CMK (cell line): ENCODE measurements around the gene BEST4.
"Not testable (repeated sequence)": the region's sequence is repeated elsewhere in the genome, so short reads cannot be mapped to it uniquely, and the experiment has no call there.

Experiments used
- DNase-seq: peaks from one replicate; pipeline ENCODE4 v3.0.0-alpha.2; 2010; ENCODE audit warnings: low read depth

Gene BEST4

GRCh38 chr1:44802306-44803061, 14.5 kb upstream of the BEST4 start:
- DNase-seq, result peak; percentile 69

- DNase-seq, result no peak
Measured at GRCh38 chr1:44801491-44802305, 13.7 kb upstream of the BEST4 start.

- peak; percentile 97 for DNase-seq
Measured at GRCh38 chr1:44799770-44800584, 12.0 kb upstream of the BEST4 start, which contains the start of gene PLK3. Gene PLK3, plus strand, starts transcription at chr1:44800377. Its CDS starts 87 bp downstream, at chr1:44800464.

- DNase-seq, result no peak
Measured at GRCh38 chr1:44798481-44799365, 10.8 kb upstream of the BEST4 start.

- not testable (repeated sequence) for DNase-seq
Measured at GRCh38 chr1:44797886-44798285, 9.9 kb upstream of the BEST4 start.

- no peak for DNase-seq
Measured at GRCh38 chr1:44792736-44793502, 4.9 kb upstream of the BEST4 start.

GRCh38 chr1:44790968-44791801, 3.2 kb upstream of the BEST4 start:
- no peak for DNase-seq

GRCh38 chr1:44787506-44787905, 464 bp downstream of the BEST4 start:
- DNase-seq, result no peak

- no peak for DNase-seq
Measured at GRCh38 chr1:44786841-44787426, 1.0 kb downstream of the BEST4 start.

- no peak for DNase-seq
Measured at GRCh38 chr1:44786138-44786840, 1.7 kb downstream of the BEST4 start.

GRCh38 chr1:44785501-44786137, 2.4 kb downstream of the BEST4 start:
- DNase-seq, result no peak

- DNase-seq, result no peak
Measured at GRCh38 chr1:44785029-44785380, 3.0 kb downstream of the BEST4 start.

GRCh38 chr1:44784094-44785028, 3.6 kb downstream of the BEST4 start:
- DNase-seq, result no peak

GRCh38 chr1:44783697-44784093, 4.3 kb downstream of the BEST4 start:
- no peak for DNase-seq

- DNase-seq, result no peak
Measured at GRCh38 chr1:44780583-44781121, 7.3 kb downstream of the BEST4 start.

- no peak for DNase-seq
Measured at GRCh38 chr1:44778705-44779576, 9.0 kb downstream of the BEST4 start.
